Caco-2 (cell line): ENCODE data around the gene FBXL20. TPM values are rescaled to one million over a fixed set of nuclear protein-coding genes. Genes with fewer than 3 reads are reported as not detected.
"Not testable (repeated sequence)": the region's sequence is repeated elsewhere in the genome, so short reads cannot be mapped to it uniquely, and the experiment has no call there.

ENCODE experiments used
- BruUV-seq: library from RNA; stranded (reverse); fragments of 400-500 nt; replicated peaks from 2 replicates; lab custom pipeline; 2021; lab: Mats Ljungman, UMichigan
- CTCF ChIA-PET: fragments of 300-600 bp; sonication (Branson Sonifier 250); formaldehyde crosslinking; loops from one replicate; lab custom pipeline; 2022; ENCODE audit warnings: antibody characterized with exemption; lab: Charles Lee
- POLR2A ChIA-PET: fragments of 300-600 bp; sonication (Branson Sonifier 250); formaldehyde crosslinking; loops from one replicate; lab custom pipeline; 2022; ENCODE audit warnings: antibody characterized with exemption; lab: Charles Lee
- DNase-seq, 2 experiments: peaks; one replicate each; pipeline versions ENCODE4 v3.0.0 to v3.0.0-alpha.2; 2020 to 2022
- H3K27me3 ChIP-seq: replicated peaks from 2 replicates; pipeline ENCODE4 v1.6.0; 2011; ENCODE audit warnings: low read length; ENCODE audit not compliant: control insufficient read depth, insufficient read depth
- H3K36me3 ChIP-seq: 2 replicates; pipeline ENCODE4 v1.5.1; 2011; ENCODE audit warnings: low read length; ENCODE audit not compliant: control insufficient read depth, insufficient read depth
- H3K4me1 ChIP-seq: fragments of 250-450 bp; sonication (Bioruptor Pico); 2 replicates; pipeline ENCODE4 v1.5.1; 2020; ENCODE audit warnings: mild to moderate bottlenecking
- H3K4me3 ChIP-seq: 2 replicates; pipeline ENCODE4 v1.5.1; 2011; ENCODE audit warnings: low read depth, mild to moderate bottlenecking, control low read depth, low read length
- H3K9me3 ChIP-seq: fragments of 250-450 bp; sonication (Bioruptor Pico); 2 replicates; pipeline ENCODE4 v1.5.1; 2020; ENCODE audit warnings: mild to moderate bottlenecking, moderate library complexity
- H3K27ac Mint-ChIP-seq: one replicate; pipeline ENCODE4 v1.8.0; 2022; ENCODE audit warnings: mixed read lengths; ENCODE audit not compliant: unreplicated experiment
- H3K27me3 Mint-ChIP-seq: one replicate; pipeline ENCODE4 v1.8.0; 2022; ENCODE audit warnings: mixed read lengths; ENCODE audit not compliant: insufficient read depth, unreplicated experiment
- H3K36me3 Mint-ChIP-seq: one replicate; pipeline ENCODE4 v1.8.0; 2022; ENCODE audit warnings: mild to moderate bottlenecking, mixed read lengths; ENCODE audit not compliant: insufficient read depth, unreplicated experiment
- H3K4me1 Mint-ChIP-seq: one replicate; pipeline ENCODE4 v1.8.0; 2022; ENCODE audit warnings: low read depth, mixed read lengths; ENCODE audit not compliant: unreplicated experiment
- H3K4me3 Mint-ChIP-seq: one replicate; pipeline ENCODE4 v1.8.0; 2022; ENCODE audit warnings: mild to moderate bottlenecking, moderate library complexity, mixed read lengths; ENCODE audit not compliant: unreplicated experiment
- H3K9me3 Mint-ChIP-seq: one replicate; pipeline ENCODE4 v1.8.0; 2022; ENCODE audit warnings: mixed read lengths; ENCODE audit not compliant: unreplicated experiment
- intact Hi-C: fragments of 100-400 bp; cut with micrococcal nuclease; formaldehyde crosslinking; loops from one replicate; pipeline ENCODE4 v1.10.0; 2022; ENCODE audit not compliant: unreplicated experiment
- total RNA-seq: library from RNA; stranded (reverse); gene quantifications from 2 replicates; pipeline ENCODE4 v1.2.3, GENCODE V29; 2022
- TF ChIP-seq, protein P1 (sequence below), 2 experiments: fragments of 200-600 bp in 1 of 2; IDR thresholded peaks; 1 replicate in 1 of 2; 2 replicates in 1 of 2; pipeline versions ENCODE4 v1.5.1 to v1.8.0; 2011 to 2022; ENCODE audit warnings: antibody characterized with exemption in 1 of 2, control low read depth in 1 of 2, inconsistent platforms in 1 of 2, low read depth in 1 of 2, low read length in 1 of 2, mild to moderate bottlenecking in 1 of 2, moderate library complexity in 1 of 2; ENCODE audit not compliant: insufficient read depth in 1 of 2, severe bottlenecking in 1 of 2, unreplicated experiment in 1 of 2

FBXL20 gene
- total RNA-seq, 1 experiment from 2014 or later, result 12.6 TPM

DNA sequence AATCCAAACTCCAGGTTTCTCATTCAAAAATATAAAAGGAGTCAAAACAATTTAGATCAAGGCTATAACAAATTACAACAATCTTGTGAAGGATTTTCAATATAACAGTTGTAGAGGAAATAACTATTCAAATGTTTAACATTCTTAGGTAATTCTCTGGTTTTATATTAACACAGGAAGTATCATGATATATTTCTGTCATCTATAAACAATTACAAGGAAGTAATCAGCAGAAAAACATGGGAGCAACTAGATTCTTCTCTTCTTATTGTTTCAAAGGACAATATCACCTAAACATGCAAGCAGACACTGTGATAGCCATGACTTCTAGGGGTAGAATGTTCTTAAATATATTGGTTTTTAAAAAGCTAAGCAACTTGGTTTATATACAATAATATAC, 49.9 kb downstream of the FBXL20 start:
- H3K9me3 Mint-ChIP-seq, result no peaks in the 10 kb centered on the region
- POLR2A ChIA-PET, result no interaction called here

GRCh38 chr17:39349246-39349645, 52.2 kb downstream of the FBXL20 start:
- no peak overlapping the region for H3K4me3 Mint-ChIP-seq
- ChIA-PET CTCF (no interaction called here), POLR2A (no interaction called here)
- H3K4me1 Mint-ChIP-seq, result no peaks in the 10 kb centered on the region
- BruUV-seq, result no TSS peak
- Histone ChIP-seq H3K4me3 (no peak overlapping the region), H3K36me3 (no peaks in the 10 kb centered on the region), H3K9me3 (no peaks in the 10 kb centered on the region), H3K4me1 (no peaks in the 10 kb centered on the region), H3K27me3 (no peaks in the 10 kb centered on the region)
- H3K27ac Mint-ChIP-seq, result no peak overlapping the region
- no peaks in the 10 kb centered on the region for H3K27me3 Mint-ChIP-seq
- intact Hi-C loops, result no loop called here
- no peaks in the 10 kb centered on the region for H3K9me3 Mint-ChIP-seq
- H3K36me3 Mint-ChIP-seq, result no peaks in the 10 kb centered on the region
- no peak for DNase-seq
- TF ChIP-seq, protein P1, sequence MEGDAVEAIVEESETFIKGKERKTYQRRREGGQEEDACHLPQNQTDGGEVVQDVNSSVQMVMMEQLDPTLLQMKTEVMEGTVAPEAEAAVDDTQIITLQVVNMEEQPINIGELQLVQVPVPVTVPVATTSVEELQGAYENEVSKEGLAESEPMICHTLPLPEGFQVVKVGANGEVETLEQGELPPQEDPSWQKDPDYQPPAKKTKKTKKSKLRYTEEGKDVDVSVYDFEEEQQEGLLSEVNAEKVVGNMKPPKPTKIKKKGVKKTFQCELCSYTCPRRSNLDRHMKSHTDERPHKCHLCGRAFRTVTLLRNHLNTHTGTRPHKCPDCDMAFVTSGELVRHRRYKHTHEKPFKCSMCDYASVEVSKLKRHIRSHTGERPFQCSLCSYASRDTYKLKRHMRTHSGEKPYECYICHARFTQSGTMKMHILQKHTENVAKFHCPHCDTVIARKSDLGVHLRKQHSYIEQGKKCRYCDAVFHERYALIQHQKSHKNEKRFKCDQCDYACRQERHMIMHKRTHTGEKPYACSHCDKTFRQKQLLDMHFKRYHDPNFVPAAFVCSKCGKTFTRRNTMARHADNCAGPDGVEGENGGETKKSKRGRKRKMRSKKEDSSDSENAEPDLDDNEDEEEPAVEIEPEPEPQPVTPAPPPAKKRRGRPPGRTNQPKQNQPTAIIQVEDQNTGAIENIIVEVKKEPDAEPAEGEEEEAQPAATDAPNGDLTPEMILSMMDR (IDR thresholded peaks at IDR 0.05; ENCODE audit: insufficient read depth in 1 of 2, low read depth in 1 of 2, low read length in 1 of 2, severe bottlenecking in 1 of 2, unreplicated experiment in 1 of 2), result no peak

More for the DNA sequence above, 49.9 kb downstream of the FBXL20 start:
- H3K4me1 Mint-ChIP-seq, result no peaks in the 10 kb centered on the region
- Histone ChIP-seq H3K4me1 (no peaks in the 10 kb centered on the region), H3K9me3 (no peaks in the 10 kb centered on the region), H3K27me3 (no peaks in the 10 kb centered on the region), H3K36me3 (no peaks in the 10 kb centered on the region), H3K4me3 (no peak overlapping the region)
- CTCF ChIA-PET, result interaction anchor here (1.5 to 1.8 kb wide), 2 partner anchors 81 to 368 kb away, joined by 3 to 5 read pairs; no protein-coding TSS in a partner anchor
- TF ChIP-seq, protein P1 (IDR thresholded peaks at IDR 0.05; ENCODE audit: insufficient read depth in 1 of 2, low read depth in 1 of 2, low read length in 1 of 2, severe bottlenecking in 1 of 2, unreplicated experiment in 1 of 2), result no peak
- intact Hi-C loops, result no loop called here
- BruUV-seq, result no TSS peak
- DNase-seq, result no peak
- H3K36me3 Mint-ChIP-seq, result no peaks in the 10 kb centered on the region
- H3K27ac Mint-ChIP-seq, result no peak overlapping the region
- H3K27me3 Mint-ChIP-seq, result no peaks in the 10 kb centered on the region
- no peak overlapping the region for H3K4me3 Mint-ChIP-seq

DNA sequence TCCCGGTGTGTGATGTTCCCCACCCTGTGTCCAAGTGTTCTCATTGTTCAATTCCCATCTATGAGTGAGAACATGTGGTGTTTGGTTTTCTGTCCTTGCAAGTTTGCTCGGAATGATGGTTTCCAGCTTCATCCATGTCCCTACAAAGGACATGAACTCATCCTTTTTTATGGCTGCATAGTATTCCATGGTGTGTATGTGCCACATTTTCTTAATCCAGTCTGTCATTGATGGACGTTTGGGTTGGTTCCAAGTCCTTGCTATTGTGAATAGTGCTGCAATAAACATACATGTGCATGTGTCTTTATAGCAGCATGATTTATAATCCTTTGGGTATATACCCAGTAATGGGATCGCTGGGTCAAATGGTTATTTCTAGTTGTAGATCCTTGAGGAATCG, 54.6 kb downstream of the FBXL20 start:
- H3K9me3 ChIP-seq, POLR2A ChIA-PET, H3K4me1 ChIP-seq, CTCF ChIA-PET, H3K4me3 Mint-ChIP-seq, intact Hi-C loops, H3K4me1 Mint-ChIP-seq, H3K4me3 ChIP-seq, H3K9me3 Mint-ChIP-seq, DNase-seq, H3K27ac Mint-ChIP-seq, H3K36me3 Mint-ChIP-seq, H3K27me3 ChIP-seq, H3K36me3 ChIP-seq, BruUV-seq, H3K27me3 Mint-ChIP-seq: not testable (repeated sequence)

- Mint-ChIP-seq H3K27me3 (no peaks in the 10 kb centered on the region), H3K4me3 (no peak overlapping the region), H3K9me3 (no peaks in the 10 kb centered on the region), H3K36me3 (no peaks in the 10 kb centered on the region), H3K4me1 (no peaks in the 10 kb centered on the region), H3K27ac (no peak overlapping the region)
- BruUV-seq, result no TSS peak
- no peaks in the 10 kb centered on the region for H3K27me3 ChIP-seq
- ChIA-PET CTCF (no interaction called here), POLR2A (no interaction called here)
- no peaks in the 10 kb centered on the region for H3K36me3 ChIP-seq
- TF ChIP-seq, protein P1 (IDR thresholded peaks at IDR 0.05; ENCODE audit: insufficient read depth in 1 of 2, low read depth in 1 of 2, low read length in 1 of 2, severe bottlenecking in 1 of 2, unreplicated experiment in 1 of 2), result no peak
- no peak overlapping the region for H3K4me3 ChIP-seq
- intact Hi-C loops, result no loop called here
- DNase-seq, result no peak
- H3K4me1 ChIP-seq, result 0 out of 2 replicates have a peak, but pooled peaks cover 4% of the 10 kb centered on the region
- H3K9me3 ChIP-seq, result no peaks in the 10 kb centered on the region
Measured at GRCh38 chr17:39341541-39341940, 59.9 kb downstream of the FBXL20 start.
